ENCODE data around the gene SOWAHD. TPM values are rescaled to one million over a fixed set of nuclear protein-coding genes. Genes with fewer than 3 reads are reported as not detected.

Gene SOWAHD
- total RNA-seq, 1 experiment from 2014 or later = not detected

DNA sequence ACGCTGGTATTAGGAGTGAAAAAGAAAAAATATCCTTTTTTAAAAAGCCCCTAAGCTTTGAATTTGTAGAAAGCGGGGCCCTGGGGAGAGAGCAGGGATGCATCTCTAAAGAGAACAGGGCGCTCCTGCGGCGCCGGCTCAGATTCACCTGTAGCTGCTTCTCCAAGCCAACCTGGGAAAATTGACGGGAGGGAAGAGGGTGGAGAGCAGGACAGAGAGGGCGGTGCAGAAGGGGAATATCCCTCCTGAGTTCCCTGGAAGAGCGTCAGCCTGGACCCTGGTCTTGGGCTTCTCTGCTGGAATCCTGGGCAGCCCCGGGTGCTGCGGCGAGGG lies 776 bp upstream of the SOWAHD start:
- no TSS peak for BruUV-seq (replicated peaks)
- TF ChIP-seq, protein P1, sequence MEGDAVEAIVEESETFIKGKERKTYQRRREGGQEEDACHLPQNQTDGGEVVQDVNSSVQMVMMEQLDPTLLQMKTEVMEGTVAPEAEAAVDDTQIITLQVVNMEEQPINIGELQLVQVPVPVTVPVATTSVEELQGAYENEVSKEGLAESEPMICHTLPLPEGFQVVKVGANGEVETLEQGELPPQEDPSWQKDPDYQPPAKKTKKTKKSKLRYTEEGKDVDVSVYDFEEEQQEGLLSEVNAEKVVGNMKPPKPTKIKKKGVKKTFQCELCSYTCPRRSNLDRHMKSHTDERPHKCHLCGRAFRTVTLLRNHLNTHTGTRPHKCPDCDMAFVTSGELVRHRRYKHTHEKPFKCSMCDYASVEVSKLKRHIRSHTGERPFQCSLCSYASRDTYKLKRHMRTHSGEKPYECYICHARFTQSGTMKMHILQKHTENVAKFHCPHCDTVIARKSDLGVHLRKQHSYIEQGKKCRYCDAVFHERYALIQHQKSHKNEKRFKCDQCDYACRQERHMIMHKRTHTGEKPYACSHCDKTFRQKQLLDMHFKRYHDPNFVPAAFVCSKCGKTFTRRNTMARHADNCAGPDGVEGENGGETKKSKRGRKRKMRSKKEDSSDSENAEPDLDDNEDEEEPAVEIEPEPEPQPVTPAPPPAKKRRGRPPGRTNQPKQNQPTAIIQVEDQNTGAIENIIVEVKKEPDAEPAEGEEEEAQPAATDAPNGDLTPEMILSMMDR (IDR thresholded peaks at IDR 0.05; ENCODE audit: unreplicated experiment) = no peak
- no peaks in the 10 kb centered on the region for H3K4me1 Mint-ChIP-seq (ENCODE audit: insufficient read depth, unreplicated experiment)
- CTCF ChIA-PET = interaction anchor here (0.5 to 1.2 kb wide), 5 partner anchors 11 to 103 kb away, joined by 3 to 7 read pairs (median 3); no protein-coding TSS in a partner anchor
- H3K9me3 Mint-ChIP-seq (ENCODE audit: unreplicated experiment) = no peaks in the 10 kb centered on the region
- H3K27me3 Mint-ChIP-seq (ENCODE audit: insufficient read depth, unreplicated experiment) = peaks cover 4% of the 10 kb centered on the region
- peak overlapping the region; percentile 44 for H3K4me3 Mint-ChIP-seq (ENCODE audit: unreplicated experiment)
- no peak overlapping the region for H3K27ac Mint-ChIP-seq (ENCODE audit: low read depth, unreplicated experiment)
- intact Hi-C loops (cut with micrococcal nuclease) = no loop called here
- POLR2A ChIA-PET = interaction anchor here (0.6 to 1.7 kb wide), 3 partner anchors 23 to 95 kb away, joined by 3 to 8 read pairs (median 4); partner anchors contain the start of genes RPL39 and UPF3B
- DNase-seq (ENCODE audit: unreplicated experiment) = no peak
- no peaks in the 10 kb centered on the region for H3K36me3 Mint-ChIP-seq (ENCODE audit: insufficient read depth, unreplicated experiment)

DNA sequence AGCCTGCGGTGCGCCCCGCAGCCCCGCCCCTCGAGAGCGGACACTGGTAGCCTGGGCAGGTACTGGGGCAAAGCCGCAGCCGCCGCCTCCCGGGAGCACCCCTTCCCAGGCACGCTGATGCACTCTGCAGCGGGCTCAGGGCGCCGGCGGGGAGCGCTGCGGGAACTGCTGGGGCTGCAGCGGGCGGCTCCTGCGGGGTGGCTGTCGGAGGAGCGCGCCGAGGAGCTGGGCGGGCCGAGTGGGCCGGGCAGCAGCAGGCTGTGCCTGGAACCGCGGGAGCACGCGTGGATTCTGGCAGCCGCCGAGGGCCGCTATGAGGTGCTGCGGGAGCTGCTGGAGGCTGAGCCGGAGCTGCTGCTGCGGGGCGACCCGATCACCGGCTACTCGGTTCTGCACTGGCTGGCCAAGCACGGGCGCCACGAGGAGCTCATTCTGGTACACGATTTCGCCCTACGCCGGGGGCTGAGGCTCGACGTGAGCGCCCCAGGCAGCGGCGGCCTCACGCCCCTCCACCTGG lies 401 bp downstream of the SOWAHD start:
- no peak overlapping the region for H3K27ac Mint-ChIP-seq (ENCODE audit: low read depth, unreplicated experiment)
- intact Hi-C loops (cut with micrococcal nuclease) = no loop called here
- TF ChIP-seq, protein P1 (IDR thresholded peaks at IDR 0.05; ENCODE audit: unreplicated experiment) = no peak
- H3K9me3 Mint-ChIP-seq (ENCODE audit: unreplicated experiment) = no peaks in the 10 kb centered on the region
- CTCF ChIA-PET = interaction anchor here (0.6 to 1.4 kb wide), 6 partner anchors 9 to 1992 kb away, joined by 3 to 5 read pairs (median 3); partner anchors contain the start of gene NKRF
- peaks cover 6% of the 10 kb centered on the region for H3K4me1 Mint-ChIP-seq (ENCODE audit: insufficient read depth, unreplicated experiment)
- POLR2A ChIA-PET = interaction anchor here (0.6 to 1.7 kb wide), 4 partner anchors 9 to 152 kb away, joined by 3 to 8 read pairs (median 4); partner anchors contain the start of genes RPL39 and UPF3B
- H3K36me3 Mint-ChIP-seq (ENCODE audit: insufficient read depth, unreplicated experiment) = no peaks in the 10 kb centered on the region
- DNase-seq (ENCODE audit: unreplicated experiment) = no peak
- peaks cover 9% of the 10 kb centered on the region for H3K27me3 Mint-ChIP-seq (ENCODE audit: insufficient read depth, unreplicated experiment)
- H3K4me3 Mint-ChIP-seq (ENCODE audit: unreplicated experiment) = peak overlapping the region; percentile 44
- BruUV-seq (replicated peaks) = no TSS peak

DNA sequence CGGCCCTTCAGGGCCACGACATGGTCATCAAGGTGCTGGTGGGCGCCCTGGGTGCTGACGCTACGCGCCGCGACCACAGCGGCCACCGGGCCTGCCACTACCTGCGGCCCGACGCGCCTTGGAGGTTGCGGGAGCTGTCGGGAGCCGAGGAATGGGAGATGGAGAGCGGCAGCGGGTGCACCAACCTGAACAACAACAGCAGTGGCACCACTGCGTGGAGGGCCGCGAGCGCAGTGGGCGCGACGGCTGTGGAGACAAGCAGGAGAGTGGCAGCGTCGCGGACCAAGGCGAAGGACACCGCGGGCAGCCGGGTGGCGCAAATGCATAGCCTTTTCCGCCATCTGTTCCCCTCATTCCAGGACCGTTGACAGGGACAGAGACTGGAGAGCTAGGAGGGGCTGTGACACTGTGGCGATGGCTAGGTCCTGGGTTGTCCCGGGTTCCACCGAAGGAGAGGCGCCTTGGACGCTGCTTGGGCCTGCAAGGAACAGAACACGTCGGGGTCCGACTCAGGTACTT lies 919 bp downstream of the SOWAHD start:
- DNase-seq (ENCODE audit: unreplicated experiment) = no peak
- CTCF ChIA-PET = interaction anchor here (1.2 to 1.4 kb wide), 4 partner anchors 24 to 153 kb away, joined by 3 to 5 read pairs (median 3); partner anchors contain the start of gene NKRF
- Mint-ChIP-seq H3K9me3 (ENCODE audit: unreplicated experiment) (no peaks in the 10 kb centered on the region), H3K4me3 (ENCODE audit: unreplicated experiment) (no peak overlapping the region), H3K36me3 (ENCODE audit: insufficient read depth, unreplicated experiment) (no peaks in the 10 kb centered on the region), H3K27me3 (ENCODE audit: insufficient read depth, unreplicated experiment) (peaks cover 9% of the 10 kb centered on the region), H3K4me1 (ENCODE audit: insufficient read depth, unreplicated experiment) (peaks cover 6% of the 10 kb centered on the region), H3K27ac (ENCODE audit: low read depth, unreplicated experiment) (no peak overlapping the region)
- BruUV-seq (replicated peaks) = no TSS peak
- intact Hi-C loops (cut with micrococcal nuclease) = no loop called here
- POLR2A ChIA-PET = interaction anchor here (1.3 to 1.7 kb wide), 3 partner anchors 10 to 94 kb away, joined by 4 to 8 read pairs (median 4); partner anchors contain the start of genes RPL39 and UPF3B
- TF ChIP-seq, protein P1 (IDR thresholded peaks at IDR 0.05; ENCODE audit: unreplicated experiment) = no peak

DNA sequence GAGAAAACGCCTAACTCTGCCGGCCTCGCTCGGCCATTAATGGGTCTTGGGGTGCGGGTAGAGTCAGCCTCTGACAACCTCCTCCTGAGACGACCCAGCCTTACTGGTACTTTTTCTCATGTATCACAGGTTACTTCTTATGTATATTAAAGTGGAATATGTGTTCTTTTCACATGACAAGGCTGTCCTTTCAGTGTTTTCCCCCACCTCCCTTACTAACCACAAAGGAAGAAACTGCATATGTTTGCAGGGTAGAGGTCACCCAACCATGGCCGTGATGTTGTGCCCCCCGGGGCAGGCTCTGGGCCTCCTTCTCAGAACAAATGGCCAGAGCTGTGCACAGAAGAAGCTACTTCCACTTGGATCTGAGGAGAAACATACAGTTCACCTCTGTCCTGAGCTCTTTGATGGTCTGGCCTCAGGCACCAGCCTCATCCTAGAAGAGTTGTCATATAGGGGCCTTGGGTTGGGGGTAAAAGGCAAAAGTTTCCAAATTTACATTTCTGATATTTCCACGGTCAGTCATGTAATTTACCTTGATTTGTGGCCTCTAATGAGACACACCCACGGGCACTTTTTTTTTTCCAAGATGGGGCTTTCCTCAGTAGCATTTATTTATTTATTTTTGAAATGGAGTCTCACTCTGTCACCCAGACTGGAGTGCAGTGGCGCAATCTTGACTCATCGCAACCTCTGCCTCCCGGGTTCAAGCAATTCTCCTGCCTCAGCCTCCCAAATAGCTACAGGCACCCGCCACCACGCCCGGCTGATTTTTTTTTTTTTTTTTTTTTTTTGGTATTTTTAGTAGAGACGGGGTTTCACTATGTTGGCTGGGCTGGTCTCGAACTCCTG lies 1.9 kb downstream of the SOWAHD start:
- H3K27ac Mint-ChIP-seq (ENCODE audit: low read depth, unreplicated experiment) = no peak overlapping the region
- H3K4me3 Mint-ChIP-seq (ENCODE audit: unreplicated experiment) = no peak overlapping the region
- H3K27me3 Mint-ChIP-seq (ENCODE audit: insufficient read depth, unreplicated experiment) = peaks cover 9% of the 10 kb centered on the region
- intact Hi-C loops (cut with micrococcal nuclease) = no loop called here
- H3K36me3 Mint-ChIP-seq (ENCODE audit: insufficient read depth, unreplicated experiment) = no peaks in the 10 kb centered on the region
- ChIA-PET POLR2A (interaction anchor here (1.1 kb wide), 1 partner anchor 9 kb away, joined by 3 read pairs; no protein-coding TSS in a partner anchor), CTCF (interaction anchor here (1.3 kb wide), 1 partner anchor 150 kb away, joined by 3 read pairs; no protein-coding TSS in a partner anchor)
- TF ChIP-seq, protein P1 (IDR thresholded peaks at IDR 0.05; ENCODE audit: unreplicated experiment) = no peak
- DNase-seq (ENCODE audit: unreplicated experiment) = no peak
- H3K9me3 Mint-ChIP-seq (ENCODE audit: unreplicated experiment) = no peaks in the 10 kb centered on the region
- peaks cover 6% of the 10 kb centered on the region for H3K4me1 Mint-ChIP-seq (ENCODE audit: insufficient read depth, unreplicated experiment)
- no TSS peak for BruUV-seq (replicated peaks)

Measured in MCF 10A (cell line).